ENCODE data around the gene ANKRD52.
A peak's percentile ranks its signal among the peaks of the same experiment; 100 is the strongest.

DNA sequence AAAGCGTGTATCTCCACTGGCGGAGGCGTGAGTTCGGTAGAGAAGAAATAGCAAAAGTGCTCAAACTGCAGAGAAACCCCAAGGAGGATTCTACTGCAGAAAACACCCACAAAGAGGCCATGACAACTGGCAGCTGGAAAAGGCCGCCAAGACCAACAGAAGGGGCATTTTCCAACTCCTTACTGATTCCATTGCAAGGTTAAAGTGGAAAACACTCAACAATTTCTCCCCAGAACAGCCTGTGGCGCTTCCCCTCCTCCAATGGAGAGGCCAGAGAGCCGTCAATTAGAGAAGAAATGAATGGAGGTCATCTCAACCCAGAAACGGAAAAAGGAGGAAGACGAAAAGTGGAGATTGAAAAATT is 618 bp upstream of the ANKRD52 start:
- TF ChIP-seq YY1 (IDR thresholded peaks at IDR 0.05) (peak; percentile 35), ATF3 (IDR thresholded peaks at IDR 0.05) (no peak), RAD21 (IDR thresholded peaks at IDR 0.05) (no peak)
- TF ChIP-seq, protein P1, sequence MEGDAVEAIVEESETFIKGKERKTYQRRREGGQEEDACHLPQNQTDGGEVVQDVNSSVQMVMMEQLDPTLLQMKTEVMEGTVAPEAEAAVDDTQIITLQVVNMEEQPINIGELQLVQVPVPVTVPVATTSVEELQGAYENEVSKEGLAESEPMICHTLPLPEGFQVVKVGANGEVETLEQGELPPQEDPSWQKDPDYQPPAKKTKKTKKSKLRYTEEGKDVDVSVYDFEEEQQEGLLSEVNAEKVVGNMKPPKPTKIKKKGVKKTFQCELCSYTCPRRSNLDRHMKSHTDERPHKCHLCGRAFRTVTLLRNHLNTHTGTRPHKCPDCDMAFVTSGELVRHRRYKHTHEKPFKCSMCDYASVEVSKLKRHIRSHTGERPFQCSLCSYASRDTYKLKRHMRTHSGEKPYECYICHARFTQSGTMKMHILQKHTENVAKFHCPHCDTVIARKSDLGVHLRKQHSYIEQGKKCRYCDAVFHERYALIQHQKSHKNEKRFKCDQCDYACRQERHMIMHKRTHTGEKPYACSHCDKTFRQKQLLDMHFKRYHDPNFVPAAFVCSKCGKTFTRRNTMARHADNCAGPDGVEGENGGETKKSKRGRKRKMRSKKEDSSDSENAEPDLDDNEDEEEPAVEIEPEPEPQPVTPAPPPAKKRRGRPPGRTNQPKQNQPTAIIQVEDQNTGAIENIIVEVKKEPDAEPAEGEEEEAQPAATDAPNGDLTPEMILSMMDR (IDR thresholded peaks at IDR 0.05; ENCODE audit: low read depth, low read length, missing input control), result no peak

Measured in liver (tissue), 3 donors.